Raji (cell line): ENCODE results near the gene CRHBP.

ENCODE experiments used
- POLR2A ChIP-seq: IDR thresholded peaks from 2 replicates; pipeline ENCODE4 v1.6.1; 2011; ENCODE audit warnings: low read depth, low read length, control low read depth; ENCODE audit not compliant: insufficient read depth

Gene CRHBP

GRCh38 chr5:77003246-77003645 is 50.4 kb downstream of the CRHBP start:
- TF ChIP-seq POLR2A = no peak

- TF ChIP-seq POLR2A = no peak
These were observed 53.3 kb downstream of the CRHBP start for GRCh38 chr5:77006124-77006523.

- TF ChIP-seq POLR2A = no peak
These were observed 55.6 kb downstream of the CRHBP start for GRCh38 chr5:77008413-77008812.

- TF ChIP-seq POLR2A = no peak
These were observed 57.4 kb downstream of the CRHBP start for GRCh38 chr5:77010243-77010642.

- TF ChIP-seq POLR2A = no peak
These were observed 58.7 kb downstream of the CRHBP start for GRCh38 chr5:77011498-77011897.

GRCh38 chr5:77012601-77013000 is 59.8 kb downstream of the CRHBP start:
- no peak for TF ChIP-seq POLR2A

GRCh38 chr5:77015938-77016569 is 63.2 kb downstream of the CRHBP start:
- TF ChIP-seq POLR2A = no peak

- no peak for TF ChIP-seq POLR2A
These were observed 64.1 kb downstream of the CRHBP start for GRCh38 chr5:77016962-77017361.

- no peak for TF ChIP-seq POLR2A
These were observed 64.8 kb downstream of the CRHBP start for GRCh38 chr5:77017668-77018067.
